ENCODE measurements around the gene NPAS3.

The NPAS3 gene

GRCh38 chr14:33726685-33727084, 788.0 kb downstream of the NPAS3 start:
- DNase-seq (ENCODE audit: low read depth), result no peak
- TF ChIP-seq, protein P1, sequence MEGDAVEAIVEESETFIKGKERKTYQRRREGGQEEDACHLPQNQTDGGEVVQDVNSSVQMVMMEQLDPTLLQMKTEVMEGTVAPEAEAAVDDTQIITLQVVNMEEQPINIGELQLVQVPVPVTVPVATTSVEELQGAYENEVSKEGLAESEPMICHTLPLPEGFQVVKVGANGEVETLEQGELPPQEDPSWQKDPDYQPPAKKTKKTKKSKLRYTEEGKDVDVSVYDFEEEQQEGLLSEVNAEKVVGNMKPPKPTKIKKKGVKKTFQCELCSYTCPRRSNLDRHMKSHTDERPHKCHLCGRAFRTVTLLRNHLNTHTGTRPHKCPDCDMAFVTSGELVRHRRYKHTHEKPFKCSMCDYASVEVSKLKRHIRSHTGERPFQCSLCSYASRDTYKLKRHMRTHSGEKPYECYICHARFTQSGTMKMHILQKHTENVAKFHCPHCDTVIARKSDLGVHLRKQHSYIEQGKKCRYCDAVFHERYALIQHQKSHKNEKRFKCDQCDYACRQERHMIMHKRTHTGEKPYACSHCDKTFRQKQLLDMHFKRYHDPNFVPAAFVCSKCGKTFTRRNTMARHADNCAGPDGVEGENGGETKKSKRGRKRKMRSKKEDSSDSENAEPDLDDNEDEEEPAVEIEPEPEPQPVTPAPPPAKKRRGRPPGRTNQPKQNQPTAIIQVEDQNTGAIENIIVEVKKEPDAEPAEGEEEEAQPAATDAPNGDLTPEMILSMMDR (conservative IDR thresholded peaks at IDR 0.05; ENCODE audit: low read length), result no peak
- no peak overlapping the region for H3K4me3 ChIP-seq (ENCODE audit: low read length)

- TF ChIP-seq, protein P1 (conservative IDR thresholded peaks at IDR 0.05; ENCODE audit: low read length), result no peak
- no peak for DNase-seq (ENCODE audit: low read depth)
- H3K4me3 ChIP-seq (ENCODE audit: low read length), result no peak overlapping the region
Measured at GRCh38 chr14:33727606-33728005, 788.9 kb downstream of the NPAS3 start.

DNA sequence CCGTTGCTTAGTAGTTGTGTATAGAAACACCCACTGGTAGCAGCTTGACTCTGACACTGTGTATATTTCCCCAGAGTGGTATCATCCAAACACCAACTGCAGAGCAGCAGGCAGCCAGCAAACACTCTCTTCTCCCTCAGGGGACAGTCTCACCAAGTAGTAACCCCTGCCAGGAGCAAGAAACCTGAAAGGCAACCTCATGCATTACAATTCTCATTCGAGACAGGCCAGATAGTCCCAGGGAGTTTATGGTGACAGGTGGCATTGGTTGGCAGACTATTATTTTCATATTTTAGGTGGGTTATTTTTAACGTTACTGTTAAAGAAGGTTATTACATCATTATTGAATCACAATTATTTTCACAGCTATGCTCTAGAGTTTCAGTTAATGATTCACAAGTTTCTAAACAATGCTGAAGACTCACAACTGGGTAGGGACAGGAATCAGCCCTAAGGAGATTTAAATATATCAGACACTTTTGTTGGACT, 789.4 kb downstream of the NPAS3 start:
- no peak for DNase-seq (ENCODE audit: low read depth)
- TF ChIP-seq, protein P1 (conservative IDR thresholded peaks at IDR 0.05; ENCODE audit: low read length), result no peak
- H3K4me3 ChIP-seq (ENCODE audit: low read length), result no peak overlapping the region

- H3K4me3 ChIP-seq (ENCODE audit: low read length), result no peak overlapping the region
- no peak for DNase-seq (ENCODE audit: low read depth)
- TF ChIP-seq, protein P1 (conservative IDR thresholded peaks at IDR 0.05; ENCODE audit: low read length), result no peak
Measured at GRCh38 chr14:33730156-33730555, 791.5 kb downstream of the NPAS3 start.

- no peak for DNase-seq (ENCODE audit: low read depth)
- TF ChIP-seq, protein P1 (conservative IDR thresholded peaks at IDR 0.05; ENCODE audit: low read length), result no peak
- no peak overlapping the region for H3K4me3 ChIP-seq (ENCODE audit: low read length)
Measured at GRCh38 chr14:33732175-33732574, 793.5 kb downstream of the NPAS3 start.

DNA sequence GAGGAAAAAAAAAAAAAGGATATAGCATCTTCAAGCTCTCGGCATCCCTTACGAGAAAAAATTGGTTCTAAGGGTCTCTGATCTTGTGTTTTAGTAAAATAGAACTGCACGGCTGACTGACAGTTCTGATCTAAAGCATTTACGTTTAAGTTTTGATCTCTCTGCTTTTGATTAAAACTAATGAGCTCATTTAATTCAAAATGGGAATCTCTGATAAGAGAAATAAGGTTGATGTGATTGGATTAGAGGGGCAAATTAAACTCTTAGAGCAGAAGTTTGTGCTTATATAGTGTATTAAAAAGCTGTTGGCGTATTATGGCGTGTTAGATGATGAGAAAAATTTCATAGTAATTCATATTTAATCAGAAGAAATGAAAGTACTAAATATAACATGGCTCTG, 794.6 kb downstream of the NPAS3 start:
- TF ChIP-seq, protein P1 (conservative IDR thresholded peaks at IDR 0.05; ENCODE audit: low read length), result no peak
- DNase-seq (ENCODE audit: low read depth), result no peak
- no peak overlapping the region for H3K4me3 ChIP-seq (ENCODE audit: low read length)

DNA sequence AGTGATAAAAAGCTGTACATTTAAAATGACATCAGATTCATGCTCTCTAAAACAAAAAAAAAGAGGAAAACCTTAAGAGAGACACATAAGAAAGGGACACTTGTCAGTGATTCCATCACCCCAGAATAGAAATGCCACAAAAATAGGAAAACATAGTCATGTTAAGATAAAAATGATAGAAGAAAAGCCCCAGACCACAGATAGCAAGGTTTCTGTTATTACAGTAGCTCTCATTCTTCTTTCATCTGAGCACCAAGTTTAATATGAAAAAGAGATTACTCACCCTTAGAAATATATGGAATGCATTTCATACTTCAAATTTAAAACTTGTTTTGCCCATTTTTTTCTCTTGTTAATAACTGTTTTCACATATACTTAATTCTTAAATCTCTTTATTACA, 795.0 kb downstream of the NPAS3 start:
- no peak for DNase-seq (ENCODE audit: low read depth)
- TF ChIP-seq, protein P1 (conservative IDR thresholded peaks at IDR 0.05; ENCODE audit: low read length), result no peak
- H3K4me3 ChIP-seq (ENCODE audit: low read length), result no peak overlapping the region
